Activated T-helper 1 cell treated with Interleukin-2 at 50 U/mL for 16 hours (primary cell): Measurements from ENCODE around the gene SEMA3F.

Source experiments
- DNase-seq: peaks from one replicate; pipeline ENCODE4 v3.0.0-alpha.2; 2020; ENCODE audit warnings: low read depth

Gene SEMA3F

DNA sequence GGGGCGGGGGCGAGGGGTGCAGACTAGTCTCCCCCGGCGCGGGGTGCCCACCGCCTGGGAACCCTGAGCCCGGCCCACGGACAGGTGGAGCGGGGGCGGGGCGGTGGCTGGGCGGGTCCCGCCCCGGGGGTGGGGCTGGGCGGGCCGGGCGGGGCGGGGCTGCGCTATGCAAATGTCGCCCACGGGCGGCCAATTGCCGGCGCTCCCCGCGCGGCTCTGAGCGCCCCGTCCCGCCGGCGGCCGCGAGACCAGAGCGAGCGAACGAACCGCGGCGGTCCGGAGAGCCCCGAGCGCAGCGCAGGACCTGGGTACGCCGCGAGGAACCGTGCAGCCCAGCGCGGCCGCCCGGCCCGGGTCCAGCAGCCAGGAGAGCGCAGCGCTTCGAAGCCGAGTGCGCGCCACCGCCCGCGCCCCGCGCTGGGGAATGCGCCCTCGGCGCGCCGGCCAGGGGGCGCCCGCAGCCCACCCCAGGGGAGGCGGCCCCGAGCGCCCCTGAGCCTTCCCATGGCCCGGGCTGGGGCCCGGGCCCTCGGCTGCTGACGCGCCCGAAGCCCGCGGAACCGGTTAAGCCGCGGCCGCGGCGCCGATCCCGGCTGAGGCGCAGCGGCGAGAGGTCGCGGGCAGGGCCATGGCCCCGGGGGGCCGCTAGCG lies at the start of gene SEMA3F:
TSS of gene SEMA3F (plus strand) at position 485 of the 651 bp plus-strand sequence. CDS start 4,299 bp downstream, outside the sequence.
- DNase-seq: peak; percentile 61

DNA sequence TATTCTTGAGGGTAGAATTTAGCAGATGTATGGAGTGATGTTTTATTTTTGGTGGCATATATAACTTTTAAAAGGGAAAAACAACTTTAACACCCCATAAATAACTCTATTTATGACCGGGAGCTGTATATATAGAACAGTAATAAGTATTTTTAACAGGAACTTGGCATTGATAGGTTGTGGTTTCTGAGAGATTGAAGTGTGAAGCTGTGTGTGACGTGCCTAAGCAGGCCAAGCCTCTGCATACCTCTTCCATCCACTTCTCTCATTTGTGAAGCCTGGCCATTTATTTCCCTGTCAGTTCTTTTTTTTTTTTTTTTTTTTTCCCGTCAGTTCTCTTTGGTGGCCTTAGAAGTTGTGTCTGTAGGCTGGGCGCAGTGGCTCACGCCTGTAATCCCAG lies 43.4 kb upstream of the SEMA3F start:
- no peak for DNase-seq

DNA sequence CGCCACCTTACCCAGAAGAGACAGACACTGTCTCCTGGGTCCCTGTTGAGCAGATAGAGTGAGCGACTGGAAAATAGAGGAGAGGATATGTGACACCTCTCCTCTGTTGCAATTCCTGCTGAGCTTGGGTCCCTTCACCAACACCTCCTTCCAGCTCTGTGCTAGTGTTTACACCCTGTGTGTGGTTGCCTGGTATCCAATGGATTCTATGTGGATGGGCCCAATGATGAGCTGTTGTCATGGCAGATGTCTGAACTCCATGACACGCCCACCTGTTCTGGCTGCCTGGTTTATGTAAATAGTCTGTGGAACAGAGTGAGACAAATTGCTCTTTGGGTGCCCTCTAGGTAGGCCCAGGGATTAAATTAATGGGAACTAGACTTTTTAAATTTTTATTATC lies 42.7 kb upstream of the SEMA3F start:
- no peak for DNase-seq

DNA sequence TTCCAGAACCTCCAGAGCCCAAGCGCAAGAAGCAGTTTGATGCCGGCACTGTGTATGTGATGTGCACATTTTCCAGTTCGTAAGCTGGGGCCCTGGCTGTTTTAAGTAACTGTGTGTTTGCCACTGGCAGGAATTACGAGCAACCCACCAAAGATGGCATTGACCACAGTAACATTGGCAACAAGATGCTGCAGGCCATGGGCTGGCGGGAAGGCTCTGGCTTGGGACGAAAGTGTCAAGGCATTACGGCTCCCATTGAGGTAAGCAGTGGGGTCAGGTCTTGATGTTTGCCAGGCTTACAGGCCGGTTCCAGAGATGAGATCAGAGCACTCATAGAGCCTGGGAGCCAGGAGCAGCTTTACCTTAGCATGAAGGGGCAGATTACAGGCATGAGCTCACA lies 38.0 kb upstream of the SEMA3F start:
- DNase-seq: no peak

DNA sequence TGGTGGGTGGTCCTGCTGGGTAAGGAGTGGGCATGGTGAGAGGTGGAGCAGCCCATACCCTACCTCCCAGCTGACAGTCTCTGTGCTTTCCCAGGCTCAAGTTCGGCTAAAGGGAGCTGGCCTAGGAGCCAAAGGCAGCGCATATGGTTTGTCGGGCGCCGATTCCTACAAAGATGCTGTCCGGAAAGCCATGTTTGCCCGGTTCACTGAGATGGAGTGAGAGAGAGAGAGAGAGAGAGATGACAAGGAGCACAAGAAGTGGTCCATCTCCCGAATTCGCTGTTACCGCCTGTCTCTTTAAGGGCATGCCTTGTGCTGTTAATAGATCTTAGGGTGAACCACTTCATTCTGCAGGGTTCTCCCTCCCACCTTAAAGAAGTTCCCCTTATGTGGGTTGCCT lies 36.9 kb upstream of the SEMA3F start:
- no peak for DNase-seq

DNA sequence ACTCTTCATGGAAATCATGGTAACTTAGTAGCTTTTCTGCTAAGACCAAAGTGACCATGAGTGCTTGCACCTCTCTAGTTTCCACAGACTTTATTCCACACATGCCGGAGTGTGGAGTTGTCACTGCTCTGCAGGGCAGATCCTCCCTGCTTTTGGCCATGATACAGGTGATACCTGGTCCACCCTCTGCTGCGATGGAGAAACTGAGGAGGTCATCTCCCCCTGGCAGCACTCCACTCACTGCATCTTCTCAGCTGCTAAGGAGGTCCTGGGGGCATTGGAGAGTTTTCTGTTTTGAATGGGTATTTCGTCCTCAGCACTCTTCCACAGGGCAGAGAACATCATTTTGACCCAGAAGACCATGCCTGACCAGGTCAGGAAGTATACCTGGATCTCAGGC lies 35.3 kb upstream of the SEMA3F start:
- DNase-seq: no peak

DNA sequence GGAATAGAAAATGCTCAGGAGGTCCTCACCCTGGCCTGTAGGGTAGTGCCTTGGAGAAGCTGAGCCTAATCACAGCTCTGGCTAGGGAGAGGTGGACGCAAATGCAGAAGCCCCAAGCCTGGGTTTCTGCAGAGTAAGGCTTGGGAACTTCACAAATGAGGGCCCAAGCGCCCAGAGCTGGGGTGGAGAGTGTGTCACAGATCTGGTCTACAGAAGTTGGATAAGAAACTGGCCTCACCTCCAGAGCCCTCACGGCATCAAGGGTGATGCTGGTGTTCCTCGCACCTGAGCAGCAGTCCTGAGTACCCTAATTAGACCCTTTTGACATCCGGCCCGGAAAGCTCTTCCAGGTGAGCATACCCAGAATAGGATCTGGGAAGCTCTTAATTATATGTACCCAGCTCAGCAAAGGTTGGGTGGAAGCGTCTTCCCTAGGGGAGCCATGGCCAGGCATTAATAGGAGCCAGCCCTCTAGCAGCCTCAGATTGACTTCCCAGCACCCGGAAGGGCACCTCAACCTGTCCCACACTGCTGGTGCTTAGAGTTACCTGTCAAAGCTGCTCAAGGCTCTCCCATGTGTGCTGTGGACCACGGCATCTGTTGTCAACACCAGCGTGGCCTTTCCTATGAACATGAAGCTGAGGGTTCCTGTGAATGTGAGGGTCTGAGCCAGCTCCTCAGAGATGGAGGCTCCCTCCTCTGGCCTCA lies 34.6 kb upstream of the SEMA3F start:
- no peak for DNase-seq

DNA sequence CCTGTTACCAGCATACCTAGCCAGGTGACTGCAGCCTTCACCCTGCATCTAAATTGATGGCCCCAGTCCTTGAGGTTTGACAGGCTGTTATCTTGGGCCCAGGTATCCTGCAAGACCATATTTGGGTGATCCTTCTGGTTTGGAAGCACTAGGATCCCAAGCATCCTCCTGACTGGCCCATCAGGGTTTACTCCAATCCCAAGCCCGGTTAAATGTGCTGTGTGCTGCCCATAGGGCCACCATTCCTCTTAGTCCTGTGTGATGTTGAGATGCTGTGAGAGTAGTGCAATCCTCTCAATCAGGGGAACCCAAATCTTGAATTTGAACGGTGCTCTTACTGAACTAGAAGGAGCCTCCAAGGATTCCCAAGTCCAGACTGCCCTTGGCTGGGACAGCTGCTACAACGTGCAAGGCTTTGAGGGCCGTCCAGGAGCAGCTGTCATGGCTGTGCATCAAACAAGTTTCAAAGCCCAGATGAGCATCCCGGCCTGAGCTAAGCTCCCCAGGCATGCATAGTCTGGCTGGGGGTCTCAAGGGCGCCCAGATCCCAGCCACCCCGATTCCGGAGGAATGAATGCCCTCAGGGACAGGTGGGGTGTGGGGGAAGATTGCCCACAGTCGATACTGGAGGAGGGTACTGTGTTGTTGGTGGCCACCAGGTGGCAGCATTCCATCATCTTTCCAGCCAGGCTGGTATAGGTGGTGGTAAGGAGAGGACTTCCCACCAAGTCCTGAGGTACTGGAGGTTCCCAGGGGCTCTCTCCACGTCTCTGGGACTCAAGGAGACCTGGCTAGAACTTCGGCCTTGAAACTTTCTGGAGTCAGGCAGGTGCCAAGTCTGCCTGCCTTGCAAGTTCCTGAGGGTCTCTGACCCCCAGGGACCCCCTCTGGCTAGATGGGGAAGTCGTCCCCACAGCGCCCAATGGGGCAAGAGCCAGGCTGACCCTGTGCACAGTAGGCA lies 33.8 kb upstream of the SEMA3F start:
- DNase-seq: peak; percentile 50

DNA sequence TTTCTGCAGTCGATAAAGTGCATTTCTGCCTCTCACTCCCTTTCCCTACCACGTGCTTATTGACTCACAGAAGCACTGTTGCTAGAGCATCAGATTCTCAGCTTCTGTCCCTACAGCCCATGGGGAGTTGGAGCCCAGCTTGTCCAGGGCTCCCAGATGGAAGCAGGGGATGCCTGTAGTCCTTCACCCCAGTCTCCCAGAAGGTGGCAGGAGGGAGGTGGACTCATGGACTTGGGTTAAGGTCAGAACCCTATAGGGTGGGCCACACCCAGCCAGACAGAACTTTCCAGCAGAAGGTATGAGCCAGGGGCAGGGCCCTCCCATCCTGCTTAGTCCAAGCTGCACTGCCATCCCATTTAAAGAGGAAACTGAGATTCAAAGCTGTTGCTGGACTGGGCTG lies 33.1 kb upstream of the SEMA3F start:
- DNase-seq: no peak

DNA sequence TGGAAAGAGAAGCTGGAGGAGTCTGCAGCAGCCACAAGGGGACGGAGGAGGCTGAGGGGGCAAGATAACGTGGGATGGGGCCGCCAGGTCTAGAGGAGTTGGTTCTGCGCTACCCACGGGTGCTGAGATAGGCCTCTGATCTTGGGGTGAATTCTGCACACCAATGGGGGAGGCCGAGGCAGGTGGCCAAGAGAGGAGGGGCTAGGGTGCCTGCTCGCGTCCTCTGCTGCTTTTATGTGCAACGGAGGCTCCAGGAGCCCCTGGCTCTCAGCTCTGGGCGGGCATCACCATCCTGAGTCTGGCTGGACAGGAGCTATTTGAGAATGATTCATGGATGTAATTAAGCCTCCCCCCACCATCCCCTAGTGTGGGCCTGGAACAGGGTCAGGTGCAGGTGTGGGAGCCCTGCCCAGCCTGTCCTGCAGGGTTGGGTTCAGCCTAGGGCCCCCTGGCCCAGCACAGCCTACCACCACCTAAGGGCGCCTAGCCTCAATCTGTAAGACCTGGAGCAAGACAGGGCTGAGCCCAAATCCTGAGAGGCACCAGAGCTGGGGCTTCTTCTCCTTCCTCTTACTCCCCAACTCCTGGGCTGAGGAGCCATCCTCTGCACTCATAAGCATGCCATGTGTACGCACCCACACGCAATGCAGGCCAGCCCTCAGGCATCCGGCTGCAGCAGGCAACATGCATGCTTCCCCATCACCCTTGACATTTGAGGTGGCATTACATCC lies 32.3 kb upstream of the SEMA3F start:
- no peak for DNase-seq

DNA sequence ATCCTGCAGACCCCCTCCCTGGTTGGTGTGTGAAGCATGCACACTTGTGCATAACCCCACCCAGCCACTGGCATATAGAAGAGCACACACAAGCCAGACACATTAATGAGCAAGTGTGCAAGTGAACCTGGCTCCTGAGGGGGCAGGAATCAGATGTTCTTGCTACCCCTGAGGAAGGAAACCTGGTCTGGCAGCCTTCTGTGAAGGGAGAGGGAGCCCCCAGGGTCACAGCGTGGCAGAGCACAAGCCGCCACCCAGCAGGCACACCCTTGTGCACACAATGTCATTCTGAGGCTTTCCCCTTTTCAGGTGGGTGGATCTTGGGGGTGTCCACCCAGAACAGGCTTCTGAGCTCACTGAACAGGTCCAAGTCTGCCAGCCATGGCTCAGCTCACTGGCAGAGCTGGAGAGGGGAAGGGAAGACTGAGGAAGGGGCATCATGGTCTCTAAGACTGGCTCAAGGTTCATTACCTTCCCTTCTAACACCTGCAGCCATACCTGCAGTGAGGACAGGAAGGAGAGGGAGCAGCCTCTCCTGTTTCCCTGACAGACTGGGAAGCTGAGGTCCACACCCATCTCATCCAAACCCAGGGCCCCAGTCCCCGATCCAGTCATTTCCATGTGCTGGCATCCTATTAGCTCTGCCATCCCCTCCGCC lies 31.6 kb upstream of the SEMA3F start:
- no peak for DNase-seq

DNA sequence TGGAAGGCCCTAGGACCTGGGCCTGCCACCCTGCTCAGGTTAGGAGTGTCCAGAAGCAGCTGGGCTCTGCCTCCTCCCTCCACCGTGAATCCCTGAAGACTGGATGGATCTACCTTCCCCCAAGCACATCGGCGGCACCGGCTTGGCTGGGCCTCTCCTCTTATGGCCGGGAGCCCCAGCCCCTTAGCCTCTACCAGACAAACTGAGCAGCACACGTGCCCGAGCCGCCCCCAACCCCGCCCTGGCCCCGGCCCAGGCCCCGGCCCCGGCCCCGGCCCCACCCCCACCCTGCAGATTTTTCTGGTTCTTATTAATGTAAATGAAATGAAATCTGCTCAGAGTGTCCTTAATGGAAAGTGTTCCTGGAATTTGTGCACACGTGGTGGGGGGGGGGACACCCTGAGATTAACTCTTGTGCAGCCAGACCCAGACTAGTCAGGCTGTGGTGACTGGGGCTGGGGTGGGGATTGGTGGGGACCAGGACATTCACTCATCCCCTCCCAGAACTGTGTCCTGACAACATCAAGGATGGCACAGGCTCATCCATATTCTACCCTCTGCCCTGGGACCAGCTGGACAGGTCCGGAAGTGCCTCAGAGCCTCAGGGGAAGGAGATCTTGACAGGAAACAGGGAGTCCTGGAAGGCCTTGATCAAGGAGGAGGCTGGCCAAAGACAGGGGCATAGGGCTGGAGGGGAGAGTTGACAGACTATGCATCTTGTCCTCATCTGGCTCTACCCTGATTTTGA lies 30.9 kb upstream of the SEMA3F start:
- DNase-seq: no peak

DNA sequence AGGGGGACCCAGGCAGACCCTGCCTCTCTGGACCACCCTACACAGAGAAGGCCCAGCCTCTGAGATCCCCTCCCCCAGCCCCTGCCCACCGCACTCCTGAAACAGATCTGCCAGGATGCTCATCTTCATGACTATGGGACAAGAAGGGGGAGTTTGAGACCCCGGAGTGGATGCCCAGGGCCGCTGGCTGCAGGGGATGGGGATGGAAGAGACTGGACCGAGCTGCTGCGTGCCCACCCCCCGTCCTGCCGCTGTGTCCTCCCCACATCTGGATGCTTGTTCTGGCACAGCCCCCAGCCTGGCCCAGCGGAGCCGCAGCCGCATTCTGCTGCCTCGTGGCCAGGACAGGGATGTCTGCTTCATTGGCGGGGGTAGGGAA lies 30.3 kb upstream of the SEMA3F start:
- no peak for DNase-seq

DNA sequence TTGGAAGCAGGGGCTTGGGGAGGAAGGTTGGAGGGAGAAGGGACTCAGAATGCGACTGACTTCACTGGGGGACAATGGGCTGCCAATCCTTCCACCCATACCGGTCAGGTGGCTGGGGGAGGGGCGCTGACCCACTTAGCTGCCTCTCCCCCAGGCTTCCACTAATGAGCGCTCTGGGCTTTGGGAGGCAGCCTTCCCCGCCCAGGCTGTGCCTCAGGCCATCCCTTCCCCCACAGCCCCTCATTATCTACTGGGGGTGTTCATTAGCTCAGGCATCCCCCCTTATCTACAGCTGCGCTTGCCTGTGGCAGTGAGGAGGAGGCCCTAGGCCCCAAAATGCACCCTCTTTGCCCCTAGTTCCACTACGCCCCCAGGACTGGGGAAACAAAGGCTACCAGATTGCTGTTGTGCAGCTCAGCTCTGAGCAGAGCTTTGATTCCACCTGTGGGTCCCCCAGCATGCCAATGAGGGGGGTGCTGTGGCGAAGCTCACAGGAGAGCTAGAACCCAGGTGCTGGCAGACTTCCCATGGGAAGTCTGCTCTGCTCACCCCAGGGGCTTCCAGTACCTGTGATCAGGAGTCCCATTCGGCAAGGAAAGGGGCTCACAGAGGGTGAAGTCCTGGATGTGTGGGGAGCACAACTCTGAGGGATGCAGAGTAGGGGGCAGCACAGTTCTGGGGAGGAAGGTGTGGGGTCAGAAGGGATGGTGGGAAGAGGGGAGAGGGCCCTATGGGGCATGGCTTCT lies 29.4 kb upstream of the SEMA3F start:
- DNase-seq: no peak

DNA sequence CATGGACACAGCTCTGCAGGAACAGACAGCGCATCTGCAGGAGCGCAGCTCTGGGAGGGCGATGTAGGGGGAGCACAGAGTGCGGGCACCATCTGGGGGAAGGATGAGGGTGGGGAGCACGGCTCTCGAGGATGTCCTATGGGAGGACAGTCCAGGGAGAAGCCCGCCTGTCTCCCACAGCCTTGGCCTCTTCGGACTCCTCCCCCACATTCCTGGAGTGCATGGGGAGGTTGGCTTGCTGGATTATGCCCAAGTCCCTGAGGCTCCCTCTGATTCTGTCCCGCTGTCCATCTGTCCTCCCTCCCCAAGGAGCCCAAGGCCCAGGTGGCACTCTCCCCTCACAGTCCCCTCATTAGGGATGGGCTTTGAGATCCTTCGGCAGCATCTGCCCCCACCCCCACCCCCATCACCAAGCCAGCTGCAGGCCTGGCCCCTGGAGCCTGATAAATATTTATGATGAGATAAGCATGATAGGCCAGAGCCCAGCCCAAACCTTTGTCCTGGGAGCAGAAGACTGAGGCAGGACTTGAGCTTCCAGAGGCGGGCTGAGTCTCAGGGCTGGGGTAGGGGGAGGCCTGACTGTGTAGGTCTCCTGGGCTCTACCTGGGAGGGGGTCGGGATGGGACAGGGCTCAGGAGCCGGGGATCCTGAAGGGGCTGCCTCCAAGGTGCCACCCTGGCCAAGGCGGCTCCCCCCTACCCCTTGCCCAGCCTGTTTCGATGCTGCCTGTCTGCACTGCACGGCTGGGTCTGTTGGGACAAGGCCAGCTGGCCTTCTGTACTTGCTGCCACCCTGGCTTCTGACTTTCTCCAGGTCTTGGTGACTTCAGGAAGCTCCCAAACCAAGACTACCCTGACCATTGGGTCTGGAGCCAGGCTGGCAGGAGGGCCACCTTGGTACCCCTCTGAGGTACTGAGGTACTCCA lies 28.6 kb upstream of the SEMA3F start:
- no peak for DNase-seq

DNA sequence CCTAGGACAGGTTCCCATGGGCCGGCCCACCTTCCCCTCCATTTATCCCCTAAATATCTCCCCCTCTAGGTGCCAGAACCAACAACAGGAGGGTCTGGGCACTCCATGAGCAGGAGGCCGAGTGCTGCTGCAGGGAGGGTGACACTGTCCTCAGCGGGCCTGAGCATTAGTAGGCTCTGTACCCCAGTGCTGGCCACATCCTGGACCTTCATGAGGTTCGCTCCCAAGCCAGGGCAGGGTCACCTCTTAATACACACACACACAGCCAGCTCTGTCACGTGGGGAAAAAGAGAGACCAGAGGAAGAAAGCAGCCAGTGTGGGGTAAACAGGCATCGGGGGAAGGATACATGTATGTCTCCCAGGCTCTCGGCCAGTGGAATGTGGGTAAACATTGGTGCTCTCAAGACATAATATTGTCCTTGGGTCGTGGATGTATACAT lies 27.9 kb upstream of the SEMA3F start:
- no peak for DNase-seq

DNA sequence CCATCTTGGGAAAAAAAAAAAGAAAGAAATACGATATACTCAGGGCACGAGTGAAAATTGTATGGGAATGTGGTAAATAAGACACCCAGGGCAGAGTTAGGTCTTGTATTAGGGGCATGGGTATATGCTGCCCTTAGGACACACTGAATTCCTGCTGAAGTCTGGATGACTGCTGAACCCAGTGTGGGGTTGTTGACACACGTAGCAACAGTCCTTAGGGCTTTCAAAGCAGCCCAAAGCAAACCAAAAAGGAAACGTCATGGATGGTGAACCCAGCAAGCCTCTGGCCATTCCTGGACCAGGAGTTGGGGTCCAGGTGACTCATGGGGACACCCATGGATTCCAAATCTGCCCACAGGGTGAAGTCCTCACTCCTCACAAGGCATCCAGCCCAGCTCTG lies 27.1 kb upstream of the SEMA3F start:
- no peak for DNase-seq

DNA sequence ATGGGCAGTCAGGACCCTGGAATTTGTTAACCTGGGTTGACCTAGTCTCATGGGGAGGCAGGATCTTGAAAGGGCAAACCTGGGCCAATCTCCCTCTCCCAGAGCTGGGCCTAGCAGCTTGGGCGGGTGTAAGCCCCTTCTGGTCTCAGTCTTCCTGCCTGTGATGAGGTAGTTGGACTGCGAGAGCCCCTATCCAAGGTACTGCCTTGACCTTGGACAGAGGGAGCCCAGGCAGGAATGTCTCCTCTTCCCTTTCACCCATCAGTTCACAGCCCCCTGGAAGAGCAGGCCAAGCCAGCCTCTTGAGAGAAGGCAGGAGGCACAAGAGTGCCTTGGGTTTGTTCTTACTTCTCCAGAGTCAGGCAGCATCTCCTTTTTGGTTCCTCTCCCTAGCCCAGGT lies 24.7 kb upstream of the SEMA3F start:
- no peak for DNase-seq
